Articular chondrocyte of knee joint (primary cell): ENCODE measurements around the gene PCDHGA11. TPM values are rescaled to one million over a fixed set of nuclear protein-coding genes. Genes with fewer than 3 reads are reported as not detected.

ENCODE experiments used
- total RNA-seq: library from RNA; depleted of rRNA; stranded (reverse); fragments of >200 nt; gene quantifications from 2 replicates; pipeline ENCODE4 v1.2.3, GENCODE V29; 2012

The PCDHGA11 gene
- total RNA-seq = 20.1 and 24.1 TPM in 2 replicates

GRCh38 chr5:141420855-141421488 lies at the start of gene PCDHGA11:
PCDHGA11 (plus strand) TSS chr5:141421051; CDS start chr5:141421228, 177 bp downstream.

GRCh38 chr5:141373673-141374317 lies 47.1 kb upstream of the PCDHGA11 start, which contains the start of gene PCDHGA6:
PCDHGA6 (plus strand) TSS chr5:141373891; CDS start chr5:141374084, 193 bp downstream.

GRCh38 chr5:141382469-141383294 lies 38.2 kb upstream of the PCDHGA11 start, which contains the start of gene PCDHGA7:
PCDHGA7 (plus strand) TSS chr5:141382742; CDS start chr5:141382900, 158 bp downstream.

GRCh38 chr5:141387557-141388311 lies 33.1 kb upstream of the PCDHGA11 start, which contains the start of gene PCDHGB4:
PCDHGB4 (plus strand) TSS chr5:141387698; CDS start chr5:141387885, 187 bp downstream.

GRCh38 chr5:141392429-141393198 lies 28.2 kb upstream of the PCDHGA11 start, which contains the start of gene PCDHGA8:
PCDHGA8 (plus strand) TSS chr5:141392633; CDS start chr5:141392814, 181 bp downstream.

GRCh38 chr5:141397756-141398551 lies 22.9 kb upstream of the PCDHGA11 start, which contains the start of gene PCDHGB5:
PCDHGB5 (plus strand) TSS chr5:141397947; CDS start chr5:141398128, 181 bp downstream.

GRCh38 chr5:141402553-141403243 lies 18.2 kb upstream of the PCDHGA11 start, which contains the start of gene PCDHGA9:
PCDHGA9 (plus strand) TSS chr5:141402778; CDS start chr5:141402953, 175 bp downstream.

GRCh38 chr5:141407790-141408505 lies 12.9 kb upstream of the PCDHGA11 start, which contains the start of gene PCDHGB6:
PCDHGB6 (plus strand) TSS chr5:141408021; CDS start chr5:141408203, 182 bp downstream.

GRCh38 chr5:141412854-141413539 lies 7.9 kb upstream of the PCDHGA11 start, which contains the start of gene PCDHGA10:
PCDHGA10 (plus strand) TSS chr5:141412987; CDS start chr5:141413176, 189 bp downstream.

GRCh38 chr5:141417494-141418172 lies 3.2 kb upstream of the PCDHGA11 start, which contains the start of gene PCDHGB7:
PCDHGB7 (plus strand) TSS chr5:141417677; CDS start chr5:141417860, 183 bp downstream.

GRCh38 chr5:141430332-141431113 lies 9.7 kb downstream of the PCDHGA11 start, which contains the start of gene PCDHGA12:
PCDHGA12 (plus strand) TSS chr5:141430507; CDS start chr5:141430760, 253 bp downstream.

Other genes starting within 250 kb of the PCDHGA11 start
- gene PCDHB7, start 248.4 kb upstream of the PCDHGA11 start, total RNA-seq = 2.0 and 2.5 TPM in 2 replicates
- gene PCDHB8, start 243.3 kb upstream of the PCDHGA11 start, total RNA-seq = 0.52 and 1.1 TPM in 2 replicates
- gene PCDHB16, start 238.7 kb upstream of the PCDHGA11 start, total RNA-seq = 3.1 and 4.4 TPM in 2 replicates
- 0.91 and 2.3 TPM in 2 replicates for gene PCDHB9, start 233.9 kb upstream of the PCDHGA11 start, total RNA-seq
- gene PCDHB10, start 228.7 kb upstream of the PCDHGA11 start, total RNA-seq = 2.2 and 2.5 TPM in 2 replicates
- gene PCDHB11, start 221.4 kb upstream of the PCDHGA11 start, total RNA-seq = 1.4 and 1.7 TPM in 2 replicates
- 1.0 and 1.3 TPM in 2 replicates for gene PCDHB12, start 212.3 kb upstream of the PCDHGA11 start, total RNA-seq
- gene PCDHB13, start 207.1 kb upstream of the PCDHGA11 start, total RNA-seq = 2.7 and 4.0 TPM in 2 replicates
- gene PCDHB14, start 197.7 kb upstream of the PCDHGA11 start, total RNA-seq = 3.8 and 4.4 TPM in 2 replicates
- 1.7 and 1.9 TPM in 2 replicates for gene PCDHB15, start 175.7 kb upstream of the PCDHGA11 start, total RNA-seq
- gene SLC25A2, start 117.0 kb upstream of the PCDHGA11 start, total RNA-seq = 0.32 and 0.39 TPM in 2 replicates
- gene TAF7, start 100.3 kb upstream of the PCDHGA11 start, total RNA-seq = 61.7 and 84.2 TPM in 2 replicates
- 1.4 and 1.9 TPM in 2 replicates for gene PCDHGA1, start 90.5 kb upstream of the PCDHGA11 start, total RNA-seq
- 4.7 and 4.9 TPM in 2 replicates for gene PCDHGA2, start 82.3 kb upstream of the PCDHGA11 start, total RNA-seq
- 3.7 and 6.2 TPM in 2 replicates for gene PCDHGA3, start 77.2 kb upstream of the PCDHGA11 start, total RNA-seq
- gene PCDHGB1, start 71.0 kb upstream of the PCDHGA11 start, total RNA-seq = 4.1 and 6.1 TPM in 2 replicates
- 6.7 and 8.9 TPM in 2 replicates for gene PCDHGA4, start 66.0 kb upstream of the PCDHGA11 start, total RNA-seq
- 6.5 and 6.8 TPM in 2 replicates for gene PCDHGB2, start 61.1 kb upstream of the PCDHGA11 start, total RNA-seq
- 5.6 and 6.5 TPM in 2 replicates for gene PCDHGA5, start 56.9 kb upstream of the PCDHGA11 start, total RNA-seq
- 8.4 and 8.6 TPM in 2 replicates for gene PCDHGB3, start 50.8 kb upstream of the PCDHGA11 start, total RNA-seq
- gene PCDHGA6, start 47.2 kb upstream of the PCDHGA11 start, total RNA-seq = 7.8 and 10.4 TPM in 2 replicates
- 9.0 and 10.6 TPM in 2 replicates for gene PCDHGA7, start 38.3 kb upstream of the PCDHGA11 start, total RNA-seq
- 24.4 and 26.2 TPM in 2 replicates for gene PCDHGB4, start 33.4 kb upstream of the PCDHGA11 start, total RNA-seq
- 5.6 and 5.7 TPM in 2 replicates for gene PCDHGA8, start 28.4 kb upstream of the PCDHGA11 start, total RNA-seq
- gene PCDHGB5, start 23.1 kb upstream of the PCDHGA11 start, total RNA-seq = 27.7 and 35.0 TPM in 2 replicates
- 10.1 and 11.1 TPM in 2 replicates for gene PCDHGA9, start 18.3 kb upstream of the PCDHGA11 start, total RNA-seq
- 7.9 and 9.5 TPM in 2 replicates for gene PCDHGB6, start 13.0 kb upstream of the PCDHGA11 start, total RNA-seq
- 15.3 and 17.9 TPM in 2 replicates for gene PCDHGA10, start 8.1 kb upstream of the PCDHGA11 start, total RNA-seq
- gene PCDHGB7, start 3.4 kb upstream of the PCDHGA11 start, total RNA-seq = 25.6 and 26.2 TPM in 2 replicates
- gene PCDHGA12, start 9.5 kb downstream of the PCDHGA11 start, total RNA-seq = 25.1 and 30.2 TPM in 2 replicates
- gene PCDHGC3, start 54.9 kb downstream of the PCDHGA11 start, total RNA-seq = 122 and 161 TPM in 2 replicates
- 5.6 and 6.4 TPM in 2 replicates for gene PCDHGC4, start 64.0 kb downstream of the PCDHGA11 start, total RNA-seq
- 4.7 and 8.1 TPM in 2 replicates for gene PCDHGC5, start 68.0 kb downstream of the PCDHGA11 start, total RNA-seq
- gene DIAPH1, start 197.9 kb downstream of the PCDHGA11 start, total RNA-seq = 17.8 and 25.5 TPM in 2 replicates
- 48.6 and 49.3 TPM in 2 replicates for gene HDAC3, start 215.8 kb downstream of the PCDHGA11 start, total RNA-seq
- 1.8 and 2.0 TPM in 2 replicates for gene RELL2, start 215.9 kb downstream of the PCDHGA11 start, total RNA-seq
- 20.2 and 29.4 TPM in 2 replicates for gene FCHSD1, start 230.4 kb downstream of the PCDHGA11 start, total RNA-seq